GM23338 (cell line): ENCODE data around the gene SPATC1L. TPM values are rescaled to one million over a fixed set of nuclear protein-coding genes. Genes with fewer than 3 reads are reported as not detected.

Source experiments
- ATAC-seq: fragments of 200-7000 bp; cut with Tn5 transposase; 3 replicates; pipeline ENCODE4 v1.9.1; 2020
- DNase-seq: peaks from one replicate; pipeline ENCODE4 v3.0.0-alpha.2; 2015; ENCODE audit warnings: low spot score
- H2AFZ ChIP-seq: fragments of 200-600 bp; sonication (generic); 2 replicates; pipeline ENCODE4 v1.8.0; 2016; ENCODE audit warnings: antibody characterized with exemption, mild to moderate bottlenecking, moderate library complexity
- H3F3A ChIP-seq: fragments of 200-600 bp; sonication (generic); replicated peaks from 2 replicates; pipeline ENCODE4 v1.8.0; 2017; ENCODE audit warnings: antibody characterized with exemption, mixed run types, low read depth
- H3K27ac ChIP-seq: fragments of 200-600 bp; sonication (generic); 2 replicates; pipeline ENCODE4 v1.6.1; 2016; ENCODE audit warnings: low read depth
- H3K27me3 ChIP-seq: fragments of 200-600 bp; sonication (generic); 2 replicates; pipeline ENCODE4 v1.8.0; 2016; ENCODE audit warnings: mild to moderate bottlenecking, mixed run types, moderate library complexity; ENCODE audit not compliant: insufficient read depth
- H3K36me3 ChIP-seq: fragments of 200-600 bp; sonication (generic); 2 replicates; pipeline ENCODE4 v1.8.0; 2016; ENCODE audit warnings: mild to moderate bottlenecking; ENCODE audit not compliant: insufficient read depth
- H3K4me1 ChIP-seq: fragments of 200-600 bp; sonication (generic); 2 replicates; pipeline ENCODE4 v1.8.0; 2016; ENCODE audit warnings: mild to moderate bottlenecking, moderate library complexity; ENCODE audit not compliant: insufficient read depth
- H3K4me2 ChIP-seq: fragments of 200-600 bp; sonication (generic); 2 replicates; pipeline ENCODE4 v1.7.1; 2017; ENCODE audit warnings: mixed run types
- H3K4me3 ChIP-seq: fragments of 200-600 bp; sonication (generic); 2 replicates; pipeline ENCODE4 v1.6.1; 2016; ENCODE audit warnings: mixed run types
- H3K79me2 ChIP-seq: fragments of 200-600 bp; sonication (generic); replicated peaks from 2 replicates; pipeline ENCODE4 v1.8.0; 2017; ENCODE audit warnings: mild to moderate bottlenecking; ENCODE audit not compliant: insufficient read depth
- H3K9me2 ChIP-seq: fragments of 200-600 bp; sonication (generic); 2 replicates; pipeline ENCODE4 v1.8.0; 2017; ENCODE audit not compliant: insufficient read depth
- H4K20me1 ChIP-seq: fragments of 200-600 bp; sonication (generic); replicated peaks from 2 replicates; pipeline ENCODE4 v1.8.0; 2017; ENCODE audit warnings: mild to moderate bottlenecking; ENCODE audit not compliant: insufficient read depth
- H3K27ac Mint-ChIP-seq: 2 replicates; pipeline ENCODE4 v1.8.0; 2020; ENCODE audit warnings: inconsistent platforms, mild to moderate bottlenecking, moderate library complexity, mixed read lengths
- H3K27me3 Mint-ChIP-seq: 3 replicates; pipeline ENCODE4 v1.8.0; 2022; ENCODE audit warnings: low read depth, mild to moderate bottlenecking, moderate library complexity, mixed read lengths, inconsistent platforms; ENCODE audit not compliant: insufficient read depth, poor library complexity
- H3K36me3 Mint-ChIP-seq: 3 replicates; pipeline ENCODE4 v1.8.0; 2021; ENCODE audit warnings: low read depth, mild to moderate bottlenecking, inconsistent platforms, moderate library complexity, mixed read lengths
- H3K4me1 Mint-ChIP-seq: 3 replicates; pipeline ENCODE4 v1.8.0; 2020; ENCODE audit warnings: mild to moderate bottlenecking, inconsistent platforms, mixed read lengths
- H3K4me3 Mint-ChIP-seq: 3 replicates; pipeline ENCODE4 v1.8.0; 2021; ENCODE audit warnings: moderate library complexity, mild to moderate bottlenecking, inconsistent platforms, mixed read lengths
- H3K9me3 Mint-ChIP-seq: 3 replicates; pipeline ENCODE4 v1.8.0; 2020; ENCODE audit warnings: moderate library complexity, mild to moderate bottlenecking, inconsistent platforms, mixed read lengths
- CREB1 ChIP-seq: fragments of 250-450 bp; sonication (Bioruptor Pico); IDR thresholded peaks from 2 replicates; pipeline ENCODE4 v1.5.0; 2020; ENCODE audit warnings: low read depth, mild to moderate bottlenecking, moderate library complexity
- ETS1 ChIP-seq: IDR thresholded peaks from 2 replicates; pipeline ENCODE4 v1.6.1; 2016; ENCODE audit warnings: antibody characterized with exemption
- EZH2 ChIP-seq: fragments of 200-600 bp; sonication (generic); IDR thresholded peaks from one replicate; pipeline ENCODE4 v1.8.0; 2017; ENCODE audit warnings: antibody characterized with exemption, mild to moderate bottlenecking, low read depth; ENCODE audit not compliant: unreplicated experiment
- EZH2phosphoT487 ChIP-seq: fragments of 200-600 bp; sonication (generic); IDR thresholded peaks from one replicate; pipeline ENCODE4 v1.8.1; 2018; ENCODE audit warnings: antibody characterized with exemption; ENCODE audit not compliant: unreplicated experiment
- JUNB ChIP-seq: IDR thresholded peaks from one replicate; pipeline ENCODE4 v1.6.1; 2016; ENCODE audit warnings: antibody characterized with exemption; ENCODE audit not compliant: unreplicated experiment
- NANOG ChIP-seq: IDR thresholded peaks from 2 replicates; pipeline ENCODE4 v1.6.1; 2016; ENCODE audit warnings: antibody characterized with exemption, borderline replicate concordance
- POLR2AphosphoS5 ChIP-seq: IDR thresholded peaks from 2 replicates; pipeline ENCODE4 v1.6.1; 2016; ENCODE audit warnings: antibody characterized with exemption, low read depth
- REST ChIP-seq: IDR thresholded peaks from one replicate; pipeline ENCODE4 v1.6.1; 2018; ENCODE audit warnings: antibody characterized with exemption; ENCODE audit not compliant: unreplicated experiment
- STAT1 ChIP-seq: IDR thresholded peaks from one replicate; pipeline ENCODE4 v1.6.1; 2016; ENCODE audit warnings: antibody characterized with exemption; ENCODE audit not compliant: unreplicated experiment
- ZNF114 ChIP-seq: fragments of 250-450 bp; sonication (Bioruptor Pico); IDR thresholded peaks from 2 replicates; pipeline ENCODE4 v1.5.0; 2020; ENCODE audit warnings: mild to moderate bottlenecking, moderate library complexity
- ZNF331 ChIP-seq: fragments of 250-450 bp; sonication (Bioruptor Pico); IDR thresholded peaks from 2 replicates; pipeline ENCODE4 v1.5.0; 2020; ENCODE audit warnings: low read depth, mild to moderate bottlenecking, moderate library complexity
- polyA plus RNA-seq: library from polyadenylated mRNA; unstranded; fragments of >200 nt; fragmentation: Nextera tagmentation; extraction: Ambion mirVana; gene quantifications from 2 replicates; pipeline ENCODE4 v1.2.1, GENCODE V29; 2016
- total RNA-seq: library from RNA; depleted of rRNA; stranded (reverse); fragments of >200 nt; shearing (Covaris generic); gene quantifications from 2 replicates; pipeline ENCODE4 v1.2.3, GENCODE V29; 2014
- TF ChIP-seq, protein P1 (sequence below): fragments of 250-450 bp; sonication (Bioruptor Pico); IDR thresholded peaks from 2 replicates; pipeline ENCODE4 v1.5.0; 2020; ENCODE audit warnings: mild to moderate bottlenecking, moderate library complexity
- TF ChIP-seq, protein P2 (sequence below), 2 experiments: fragments of 200-600 bp in 1 of 2; sonication (generic) in 1 of 2; conservative IDR thresholded peaks; 2 replicates each; pipeline versions ENCODE4 v1.5.1 to v1.6.1; 2016 to 2017; ENCODE audit warnings: antibody characterized with exemption in 2 of 2, low read depth in 2 of 2, mild to moderate bottlenecking in 2 of 2, moderate library complexity in 1 of 2

The SPATC1L gene
- total and polyA plus RNA-seq, 2 experiments from 2014 or later = 37.6 to 70.2 TPM

- H3F3A ChIP-seq = no peaks in the 10 kb centered on the region
- peaks cover 1% of the 10 kb centered on the region; the same call in 1 of the 2 replicates for H3K79me2 ChIP-seq
- H3K27ac ChIP-seq = no peak overlapping the region
- H3K4me2 ChIP-seq = no peak overlapping the region
- H3K27me3 ChIP-seq = no peaks in the 10 kb centered on the region
- Mint-ChIP-seq H3K27me3 (no peaks in the 10 kb centered on the region), H3K9me3 (peaks cover 8% of the 10 kb centered on the region), H3K36me3 (peaks cover 36% of the 10 kb centered on the region), H3K4me3 (no peak overlapping the region), H3K27ac (no peak overlapping the region), H3K4me1 (no peaks in the 10 kb centered on the region)
- no peak for TF ChIP-seq CREB1
- TF ChIP-seq ETS1 = no peak
- no peak for TF ChIP-seq ZNF114
- TF ChIP-seq EZH2phosphoT487 = no peak
- no peak for TF ChIP-seq REST
- TF ChIP-seq, protein P1, sequence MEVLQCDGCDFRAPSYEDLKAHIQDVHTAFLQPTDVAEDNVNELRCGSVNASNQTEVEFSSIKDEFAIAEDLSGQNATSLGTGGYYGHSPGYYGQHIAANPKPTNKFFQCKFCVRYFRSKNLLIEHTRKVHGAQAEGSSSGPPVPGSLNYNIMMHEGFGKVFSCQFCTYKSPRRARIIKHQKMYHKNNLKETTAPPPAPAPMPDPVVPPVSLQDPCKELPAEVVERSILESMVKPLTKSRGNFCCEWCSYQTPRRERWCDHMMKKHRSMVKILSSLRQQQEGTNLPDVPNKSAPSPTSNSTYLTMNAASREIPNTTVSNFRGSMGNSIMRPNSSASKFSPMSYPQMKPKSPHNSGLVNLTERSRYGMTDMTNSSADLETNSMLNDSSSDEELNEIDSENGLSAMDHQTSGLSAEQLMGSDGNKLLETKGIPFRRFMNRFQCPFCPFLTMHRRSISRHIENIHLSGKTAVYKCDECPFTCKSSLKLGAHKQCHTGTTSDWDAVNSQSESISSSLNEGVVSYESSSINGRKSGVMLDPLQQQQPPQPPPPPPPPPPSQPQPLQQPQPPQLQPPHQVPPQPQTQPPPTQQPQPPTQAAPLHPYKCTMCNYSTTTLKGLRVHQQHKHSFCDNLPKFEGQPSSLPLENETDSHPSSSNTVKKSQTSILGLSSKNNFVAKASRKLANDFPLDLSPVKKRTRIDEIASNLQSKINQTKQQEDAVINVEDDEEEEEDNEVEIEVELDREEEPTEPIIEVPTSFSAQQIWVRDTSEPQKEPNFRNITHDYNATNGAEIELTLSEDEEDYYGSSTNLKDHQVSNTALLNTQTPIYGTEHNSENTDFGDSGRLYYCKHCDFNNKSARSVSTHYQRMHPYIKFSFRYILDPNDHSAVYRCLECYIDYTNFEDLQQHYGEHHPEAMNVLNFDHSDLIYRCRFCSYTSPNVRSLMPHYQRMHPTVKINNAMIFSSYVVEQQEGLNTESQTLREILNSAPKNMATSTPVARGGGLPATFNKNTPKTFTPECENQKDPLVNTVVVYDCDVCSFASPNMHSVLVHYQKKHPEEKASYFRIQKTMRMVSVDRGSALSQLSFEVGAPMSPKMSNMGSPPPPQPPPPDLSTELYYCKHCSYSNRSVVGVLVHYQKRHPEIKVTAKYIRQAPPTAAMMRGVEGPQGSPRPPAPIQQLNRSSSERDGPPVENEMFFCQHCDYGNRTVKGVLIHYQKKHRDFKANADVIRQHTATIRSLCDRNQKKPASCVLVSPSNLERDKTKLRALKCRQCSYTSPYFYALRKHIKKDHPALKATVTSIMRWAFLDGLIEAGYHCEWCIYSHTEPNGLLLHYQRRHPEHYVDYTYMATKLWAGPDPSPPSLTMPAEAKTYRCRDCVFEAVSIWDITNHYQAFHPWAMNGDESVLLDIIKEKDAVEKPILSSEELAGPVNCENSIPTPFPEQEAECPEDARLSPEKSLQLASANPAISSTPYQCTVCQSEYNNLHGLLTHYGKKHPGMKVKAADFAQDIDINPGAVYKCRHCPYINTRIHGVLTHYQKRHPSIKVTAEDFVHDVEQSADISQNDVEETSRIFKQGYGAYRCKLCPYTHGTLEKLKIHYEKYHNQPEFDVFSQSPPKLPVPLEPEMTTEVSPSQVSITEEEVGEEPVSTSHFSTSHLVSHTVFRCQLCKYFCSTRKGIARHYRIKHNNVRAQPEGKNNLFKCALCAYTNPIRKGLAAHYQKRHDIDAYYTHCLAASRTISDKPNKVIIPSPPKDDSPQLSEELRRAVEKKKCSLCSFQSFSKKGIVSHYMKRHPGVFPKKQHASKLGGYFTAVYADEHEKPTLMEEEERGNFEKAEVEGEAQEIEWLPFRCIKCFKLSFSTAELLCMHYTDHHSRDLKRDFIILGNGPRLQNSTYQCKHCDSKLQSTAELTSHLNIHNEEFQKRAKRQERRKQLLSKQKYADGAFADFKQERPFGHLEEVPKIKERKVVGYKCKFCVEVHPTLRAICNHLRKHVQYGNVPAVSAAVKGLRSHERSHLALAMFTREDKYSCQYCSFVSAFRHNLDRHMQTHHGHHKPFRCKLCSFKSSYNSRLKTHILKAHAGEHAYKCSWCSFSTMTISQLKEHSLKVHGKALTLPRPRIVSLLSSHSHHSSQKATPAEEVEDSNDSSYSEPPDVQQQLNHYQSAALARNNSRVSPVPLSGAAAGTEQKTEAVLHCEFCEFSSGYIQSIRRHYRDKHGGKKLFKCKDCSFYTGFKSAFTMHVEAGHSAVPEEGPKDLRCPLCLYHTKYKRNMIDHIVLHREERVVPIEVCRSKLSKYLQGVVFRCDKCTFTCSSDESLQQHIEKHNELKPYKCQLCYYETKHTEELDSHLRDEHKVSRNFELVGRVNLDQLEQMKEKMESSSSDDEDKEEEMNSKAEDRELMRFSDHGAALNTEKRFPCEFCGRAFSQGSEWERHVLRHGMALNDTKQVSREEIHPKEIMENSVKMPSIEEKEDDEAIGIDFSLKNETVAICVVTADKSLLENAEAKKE (CRISPR knock-in tag) = no peak
- no peak for TF ChIP-seq STAT1
- no peak for TF ChIP-seq EZH2
- no peak for TF ChIP-seq ZNF331 (CRISPR knock-in tag)
- no peak for TF ChIP-seq JUNB
- no peak for TF ChIP-seq NANOG
- TF ChIP-seq, protein P2, sequence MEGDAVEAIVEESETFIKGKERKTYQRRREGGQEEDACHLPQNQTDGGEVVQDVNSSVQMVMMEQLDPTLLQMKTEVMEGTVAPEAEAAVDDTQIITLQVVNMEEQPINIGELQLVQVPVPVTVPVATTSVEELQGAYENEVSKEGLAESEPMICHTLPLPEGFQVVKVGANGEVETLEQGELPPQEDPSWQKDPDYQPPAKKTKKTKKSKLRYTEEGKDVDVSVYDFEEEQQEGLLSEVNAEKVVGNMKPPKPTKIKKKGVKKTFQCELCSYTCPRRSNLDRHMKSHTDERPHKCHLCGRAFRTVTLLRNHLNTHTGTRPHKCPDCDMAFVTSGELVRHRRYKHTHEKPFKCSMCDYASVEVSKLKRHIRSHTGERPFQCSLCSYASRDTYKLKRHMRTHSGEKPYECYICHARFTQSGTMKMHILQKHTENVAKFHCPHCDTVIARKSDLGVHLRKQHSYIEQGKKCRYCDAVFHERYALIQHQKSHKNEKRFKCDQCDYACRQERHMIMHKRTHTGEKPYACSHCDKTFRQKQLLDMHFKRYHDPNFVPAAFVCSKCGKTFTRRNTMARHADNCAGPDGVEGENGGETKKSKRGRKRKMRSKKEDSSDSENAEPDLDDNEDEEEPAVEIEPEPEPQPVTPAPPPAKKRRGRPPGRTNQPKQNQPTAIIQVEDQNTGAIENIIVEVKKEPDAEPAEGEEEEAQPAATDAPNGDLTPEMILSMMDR (conservative IDR thresholded peaks at IDR 0.05; ENCODE audit: low read depth in 2 of 2) = no peak
- TF ChIP-seq POLR2AphosphoS5 = no peak
- no peak for ATAC-seq
- H3K9me2 ChIP-seq = no peaks in the 10 kb centered on the region
- no peak for DNase-seq
- H3K4me1 ChIP-seq = no peaks in the 10 kb centered on the region
- H3K4me3 ChIP-seq = no peak overlapping the region
- no peaks in the 10 kb centered on the region for H4K20me1 ChIP-seq
- peaks cover 15% of the 10 kb centered on the region for H3K36me3 ChIP-seq
- no peak overlapping the region for H2AFZ ChIP-seq
Measured at GRCh38 chr21:46113497-46114176, 70.6 kb downstream of the SPATC1L start.
